HG02884 (cell line): ENCODE measurements around the gene ISL2.
"Not testable (repeated sequence)": the region's sequence is repeated elsewhere in the genome, so short reads cannot be mapped to it uniquely, and the experiment has no call there.

Source experiments
- ATAC-seq: cut with Tn5 transposase; IDR thresholded peaks from one replicate; pipeline ENCODE4 v1.9.1; 2021; ENCODE audit warnings: mild to moderate bottlenecking, moderate library complexity; ENCODE audit not compliant: unreplicated experiment

The ISL2 gene

GRCh38 chr15:76336254-76337058 is at the start of gene ISL2:
ISL2 (plus strand) TSS chr15:76336773; CDS start chr15:76336884, 111 bp downstream.
- ATAC-seq = no peak

DNA sequence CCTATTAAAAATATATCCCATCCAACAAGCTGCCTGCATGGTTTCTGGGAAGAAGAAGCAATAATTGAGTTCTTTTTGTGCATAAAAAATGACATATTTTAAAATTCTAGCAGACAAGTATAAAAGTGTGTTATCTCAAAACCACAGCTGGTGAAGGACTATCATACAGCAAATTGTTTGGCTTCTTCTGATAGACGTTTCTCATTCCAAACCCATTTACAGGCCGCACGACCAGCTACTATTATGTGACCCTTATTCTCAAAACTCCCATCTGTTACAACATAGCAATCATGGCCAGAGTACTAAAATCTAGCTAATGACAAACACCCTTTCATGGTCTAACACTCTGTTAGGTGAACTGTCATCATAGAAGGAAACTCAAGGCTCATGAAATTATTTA is 47.0 kb upstream of the ISL2 start:
- ATAC-seq = no peak

DNA sequence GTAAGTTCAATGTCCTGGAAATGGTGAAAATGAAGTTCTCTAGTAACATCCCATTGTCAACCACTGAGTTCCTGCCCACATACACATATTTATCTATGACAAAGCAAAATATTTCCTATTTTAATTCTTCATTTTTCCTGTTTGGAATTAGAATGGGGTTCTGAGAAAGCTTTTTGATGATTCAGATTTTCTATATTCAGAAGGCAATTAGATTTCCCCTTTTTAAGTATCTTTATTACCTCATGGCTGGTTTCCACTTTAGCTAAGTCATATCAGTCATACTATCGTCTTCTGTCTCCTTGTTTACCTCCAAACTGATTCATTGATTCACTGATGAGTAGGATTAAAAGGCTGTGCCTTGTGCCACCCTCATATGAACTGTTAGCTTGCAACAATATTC is 43.2 kb upstream of the ISL2 start:
- no peak for ATAC-seq

- ATAC-seq = not testable (repeated sequence)
Observed at GRCh38 chr15:76294463-76294862, 42.1 kb upstream of the ISL2 start.

- no peak for ATAC-seq
Observed at GRCh38 chr15:76296849-76297248, 39.7 kb upstream of the ISL2 start.

DNA sequence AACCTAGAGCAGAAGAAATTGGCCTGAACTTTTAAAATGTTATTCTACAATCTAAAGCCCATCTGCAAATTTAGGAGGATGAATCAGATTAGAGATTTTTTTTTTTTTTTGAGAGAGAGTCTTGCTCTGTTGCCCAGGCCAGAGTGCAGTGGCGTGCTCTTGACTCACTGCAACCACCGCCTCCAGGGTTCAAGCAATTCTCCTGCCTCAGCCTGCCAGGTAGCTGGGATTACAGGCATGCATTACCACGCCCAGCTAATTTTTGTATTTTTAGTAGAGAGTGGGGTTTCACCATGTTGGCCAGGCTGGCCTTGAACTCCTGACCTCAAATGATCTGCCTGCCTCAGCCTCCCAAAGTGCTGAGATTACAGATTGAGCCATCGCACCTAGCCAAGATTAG is 38.6 kb upstream of the ISL2 start:
- ATAC-seq = not testable (repeated sequence)

DNA sequence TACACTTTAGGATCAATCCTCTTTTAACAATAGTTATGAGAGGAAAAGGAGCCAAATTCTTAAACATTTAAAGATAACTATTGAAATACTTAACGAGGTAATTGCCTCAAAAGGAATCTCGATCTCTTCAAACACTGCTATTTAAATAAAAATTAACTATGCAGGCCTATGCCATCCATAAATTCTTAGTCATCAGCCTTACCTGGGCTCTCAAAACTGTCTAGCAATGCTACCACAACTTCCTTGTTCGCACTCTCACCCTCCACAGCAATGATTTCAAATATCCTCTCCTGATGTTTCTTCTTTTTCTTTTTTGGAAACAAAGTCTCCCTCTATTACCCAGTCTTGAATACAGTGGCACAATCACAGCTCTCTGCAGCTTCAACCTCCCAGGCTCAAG is 37.6 kb upstream of the ISL2 start:
- no peak for ATAC-seq

- no peak for ATAC-seq
Observed at GRCh38 chr15:76299786-76300185, 36.8 kb upstream of the ISL2 start.

GRCh38 chr15:76303909-76304308 is 32.7 kb upstream of the ISL2 start:
- ATAC-seq = no peak

- no peak for ATAC-seq
Observed at GRCh38 chr15:76309601-76310330, 26.8 kb upstream of the ISL2 start.

DNA sequence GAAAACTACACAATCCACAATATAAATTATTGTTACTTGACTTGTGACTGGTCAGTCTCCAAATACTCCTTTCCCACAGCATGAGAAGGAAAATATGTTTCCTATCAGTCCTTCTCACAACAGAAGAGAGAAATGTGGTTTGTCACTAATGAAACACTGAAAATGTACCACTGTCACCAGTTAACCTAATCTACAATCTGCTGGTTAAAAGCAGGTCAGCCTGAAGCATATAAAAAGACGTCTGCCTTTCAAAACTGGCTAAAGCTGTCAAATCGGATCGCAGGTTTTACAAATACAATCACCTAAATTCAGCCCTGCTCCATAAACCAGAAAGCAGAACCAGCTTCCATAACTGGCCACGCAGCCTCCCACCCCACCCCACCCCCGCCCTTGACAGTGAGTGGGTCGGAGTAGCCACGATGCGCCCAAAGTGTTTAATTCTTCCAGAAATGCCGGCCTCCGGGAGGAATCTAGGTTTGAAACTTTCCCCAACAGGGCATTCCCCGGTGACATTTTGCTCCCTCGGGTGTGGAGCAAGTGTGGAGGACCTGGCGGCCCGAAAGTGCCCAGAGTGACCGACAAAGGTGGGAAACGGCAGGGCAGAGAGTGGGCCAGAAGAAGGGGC is 26.0 kb upstream of the ISL2 start:
- no peak for ATAC-seq

- ATAC-seq = peak; percentile 98
Observed at GRCh38 chr15:76311100-76311953, 25.2 kb upstream of the ISL2 start, which contains the start of gene ETFA. ETFA (minus strand) TSS chr15:76311469; CDS start chr15:76311388, 81 bp downstream.

- ATAC-seq = no peak
Observed at GRCh38 chr15:76312540-76313174, 23.9 kb upstream of the ISL2 start.

DNA sequence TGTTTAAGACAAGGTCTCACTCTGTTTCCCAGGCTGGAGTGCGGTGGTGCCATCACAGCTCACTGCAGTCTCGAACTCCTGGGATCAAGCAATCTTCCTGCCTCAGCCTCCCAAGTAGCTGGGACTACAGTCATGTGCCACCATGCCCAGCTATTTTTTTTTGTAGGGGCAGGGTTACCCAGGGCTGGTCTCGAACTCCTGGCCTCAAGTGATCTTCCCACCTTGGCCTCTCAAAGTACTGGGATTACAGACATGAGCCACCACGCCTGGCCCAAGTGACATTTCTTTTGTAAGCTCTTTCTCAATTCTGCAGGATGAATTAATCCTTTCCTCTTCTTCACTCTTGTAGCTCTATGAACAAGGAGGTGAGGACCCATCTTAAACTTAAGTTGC is 23.4 kb upstream of the ISL2 start:
- ATAC-seq = not testable (repeated sequence)

- ATAC-seq = no peak
Observed at GRCh38 chr15:76313731-76314130, 22.8 kb upstream of the ISL2 start.

DNA sequence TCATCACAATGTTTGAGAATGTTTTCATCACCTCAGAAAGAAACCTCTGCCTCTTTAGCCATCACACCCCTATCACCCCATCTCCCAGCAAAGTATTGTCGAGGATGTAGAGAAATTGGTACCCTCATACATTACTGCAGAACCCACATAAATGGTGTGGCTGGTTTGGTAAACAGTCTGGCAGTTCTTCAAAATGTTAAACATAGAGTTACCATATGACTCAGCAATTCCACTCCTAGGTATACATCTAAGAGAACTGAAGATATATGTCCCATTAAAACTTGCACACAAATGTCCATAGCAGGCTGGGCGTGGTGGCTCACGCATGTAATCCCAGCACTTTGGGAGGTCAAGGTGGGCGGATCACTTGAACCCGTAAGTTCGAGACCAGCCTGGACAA is 16.6 kb upstream of the ISL2 start:
- no peak for ATAC-seq

- ATAC-seq = no peak
Observed at GRCh38 chr15:76321171-76321570, 15.4 kb upstream of the ISL2 start.

DNA sequence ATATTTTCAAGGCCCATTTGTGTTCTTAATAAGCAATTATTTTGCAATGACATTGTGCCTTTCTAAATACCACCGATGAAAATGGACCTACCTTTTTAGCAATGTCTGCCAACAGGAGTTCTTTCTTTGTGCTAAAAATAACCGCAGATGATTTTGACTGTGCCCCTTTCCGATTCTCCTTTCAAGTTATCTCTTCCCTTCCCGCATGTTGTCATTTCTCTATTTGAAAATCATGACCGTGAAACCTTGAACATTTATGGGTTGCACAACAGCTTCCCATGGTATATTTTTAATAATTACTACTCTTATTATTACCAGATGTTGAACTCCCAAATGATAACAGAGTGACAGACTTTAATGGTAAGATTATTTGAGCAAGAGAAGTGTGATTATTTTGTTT is 15.0 kb upstream of the ISL2 start:
- no peak for ATAC-seq

DNA sequence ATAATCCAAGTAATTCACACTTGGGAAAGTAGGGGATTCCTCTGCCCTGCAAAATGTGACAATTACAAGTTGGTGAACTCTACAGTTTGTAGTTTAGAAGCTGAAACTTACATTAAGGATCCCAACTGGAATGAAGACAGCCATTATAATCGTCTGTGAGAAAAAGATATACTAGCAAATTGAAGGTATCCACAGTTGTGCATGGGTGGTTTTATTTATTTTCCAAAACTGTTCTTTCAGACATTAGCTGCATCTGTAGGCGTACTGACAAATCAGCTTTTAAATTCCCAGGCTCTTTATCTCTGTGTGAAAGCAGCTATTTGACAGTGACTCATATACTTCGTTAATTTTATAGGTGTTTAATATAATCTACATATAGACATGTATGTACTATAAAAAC is 12.5 kb upstream of the ISL2 start:
- no peak for ATAC-seq

DNA sequence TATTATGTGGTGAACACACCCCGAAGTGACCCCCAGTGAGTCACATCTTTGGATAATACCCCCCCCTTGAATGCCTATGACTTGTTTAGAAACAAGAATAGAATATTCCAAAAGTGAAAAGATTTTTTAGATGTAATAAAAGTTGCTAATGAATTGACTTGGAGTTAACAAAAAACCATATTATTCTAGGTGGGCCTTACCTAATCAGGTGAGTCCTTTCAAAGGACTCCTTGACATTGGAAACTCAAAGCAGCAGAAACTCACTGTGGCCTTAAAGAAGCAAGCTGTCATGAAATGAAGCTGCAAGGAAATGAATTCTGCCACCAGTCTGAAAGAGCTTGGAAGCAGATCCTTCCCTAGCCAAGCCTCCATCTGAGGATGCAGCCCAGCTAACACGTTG is 10.9 kb upstream of the ISL2 start:
- ATAC-seq = no peak
